Right atrium auricular region (tissue), 2 donors: ENCODE results near the gene UNC45A. TPM values are rescaled to one million over a fixed set of nuclear protein-coding genes. Genes with fewer than 3 reads are reported as not detected.

Experiments used
- DNase-seq: peaks from one replicate; pipeline ENCODE4 v3.0.0-alpha.2; 2019; ENCODE audit warnings: low spot score
- H3K27ac ChIP-seq, 2 donors: fragments of 200-600 bp; sonication (generic); 1 replicate in 1 of 2; 2 replicates in 1 of 2; pipeline ENCODE4 v1.5.1; 2016 to 2019
- H3K27me3 ChIP-seq, 2 donors: fragments of 200-600 bp; sonication (generic); one replicate each; pipeline versions ENCODE4 v1.5.1 to v1.6.0; 2017 to 2019
- H3K36me3 ChIP-seq: fragments of 200-600 bp; sonication (generic); one replicate; pipeline ENCODE4 v1.5.1; 2016
- H3K4me1 ChIP-seq, 2 donors: fragments of 200-600 bp; sonication (generic); one replicate each; pipeline versions ENCODE4 v1.5.1 to v1.6.0; 2017 to 2019
- H3K4me3 ChIP-seq, 2 donors: fragments of 200-600 bp; sonication (generic); 1 replicate in 1 of 2; 2 replicates in 1 of 2; pipeline ENCODE4 v1.5.1; 2017 to 2019; ENCODE audit warnings: mild to moderate bottlenecking in 1 of 2, moderate library complexity in 1 of 2
- H3K9me3 ChIP-seq, 2 donors: fragments of 200-600 bp; sonication (generic); one replicate each; pipeline ENCODE4 v1.5.1; 2019
- total RNA-seq, 2 donors: library from RNA; depleted of rRNA; stranded (reverse); fragments of >200 nt; gene quantifications; one replicate each; pipeline ENCODE4 v1.1.0, GENCODE V29; 2016
- TF ChIP-seq, protein P1 (sequence below), 2 donors: fragments of 200-600 bp; sonication (generic); IDR thresholded peaks; one replicate each; pipeline ENCODE4 v1.5.1; 2019; ENCODE audit warnings: antibody characterized with exemption in 2 of 2

The UNC45A gene
- total RNA-seq, 2 donors from 2014 or later, result 17.4 to 19.0 TPM

DNA sequence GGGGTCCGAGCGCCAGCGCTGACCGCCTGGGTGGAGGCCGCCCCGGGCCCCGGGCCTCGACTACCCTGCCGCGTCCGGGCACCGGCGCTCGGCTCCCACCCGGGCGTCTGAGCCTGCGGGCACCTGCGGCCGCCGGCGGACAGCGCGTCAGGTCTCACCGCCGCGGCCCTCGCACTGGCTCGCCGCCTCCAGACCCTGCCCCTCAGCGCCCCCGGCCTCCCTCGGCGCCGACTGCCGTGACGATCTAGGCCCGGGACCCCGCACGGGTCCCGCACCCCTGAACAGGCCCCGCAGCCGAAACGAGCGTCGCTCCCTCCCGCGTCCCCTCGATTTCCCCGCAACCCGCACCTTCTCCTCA lies 59.0 kb downstream of the UNC45A start:
- H3K4me3 ChIP-seq, result peak overlapping the region; percentile 83
- H3K27me3 ChIP-seq, result no peaks in the 10 kb centered on the region
- peak overlapping the region; percentile 88 to 89 for H3K27ac ChIP-seq
- DNase-seq, result no peak
- peaks cover 6% of the 10 kb centered on the region for H3K36me3 ChIP-seq
- no peaks in the 10 kb centered on the region for H3K9me3 ChIP-seq
- H3K4me1 ChIP-seq, result peaks cover 0 to 8% of the 10 kb centered on the region in 2 donors
- TF ChIP-seq, protein P1, sequence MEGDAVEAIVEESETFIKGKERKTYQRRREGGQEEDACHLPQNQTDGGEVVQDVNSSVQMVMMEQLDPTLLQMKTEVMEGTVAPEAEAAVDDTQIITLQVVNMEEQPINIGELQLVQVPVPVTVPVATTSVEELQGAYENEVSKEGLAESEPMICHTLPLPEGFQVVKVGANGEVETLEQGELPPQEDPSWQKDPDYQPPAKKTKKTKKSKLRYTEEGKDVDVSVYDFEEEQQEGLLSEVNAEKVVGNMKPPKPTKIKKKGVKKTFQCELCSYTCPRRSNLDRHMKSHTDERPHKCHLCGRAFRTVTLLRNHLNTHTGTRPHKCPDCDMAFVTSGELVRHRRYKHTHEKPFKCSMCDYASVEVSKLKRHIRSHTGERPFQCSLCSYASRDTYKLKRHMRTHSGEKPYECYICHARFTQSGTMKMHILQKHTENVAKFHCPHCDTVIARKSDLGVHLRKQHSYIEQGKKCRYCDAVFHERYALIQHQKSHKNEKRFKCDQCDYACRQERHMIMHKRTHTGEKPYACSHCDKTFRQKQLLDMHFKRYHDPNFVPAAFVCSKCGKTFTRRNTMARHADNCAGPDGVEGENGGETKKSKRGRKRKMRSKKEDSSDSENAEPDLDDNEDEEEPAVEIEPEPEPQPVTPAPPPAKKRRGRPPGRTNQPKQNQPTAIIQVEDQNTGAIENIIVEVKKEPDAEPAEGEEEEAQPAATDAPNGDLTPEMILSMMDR (IDR thresholded peaks at IDR 0.05), result no peak

- TF ChIP-seq, protein P1 (IDR thresholded peaks at IDR 0.05), result peak in 1 of 2 donors; percentile 17
Observed at GRCh38 chr15:90994417-90995311, 59.6 kb downstream of the UNC45A start, which contains the start of gene PRC1. Gene PRC1 (minus strand): TSS chr15:90994535. CDS start chr15:90994417, 118 bp downstream.

DNA sequence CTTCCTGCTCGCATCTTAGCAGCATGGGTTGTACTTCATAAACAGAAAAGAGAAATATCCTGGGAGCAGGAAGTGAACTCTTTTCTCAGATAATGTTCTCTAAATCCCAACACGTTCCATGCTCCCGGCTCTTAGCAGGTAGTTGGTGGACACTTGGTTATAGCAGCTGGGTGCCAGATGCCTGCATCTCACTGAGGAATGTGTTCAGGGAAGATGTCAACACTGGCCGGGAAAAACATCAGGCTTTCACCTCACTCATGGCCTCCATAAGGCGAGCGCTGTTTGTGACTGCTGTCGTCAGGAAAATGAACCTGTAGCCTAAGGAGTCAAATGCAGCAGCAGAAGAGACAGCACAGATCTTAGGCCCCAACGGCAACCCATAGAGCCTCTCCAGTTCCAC lies 63.7 kb downstream of the UNC45A start:
- peaks cover 0 to 2% of the 10 kb centered on the region in 2 donors for H3K4me1 ChIP-seq
- TF ChIP-seq, protein P1 (IDR thresholded peaks at IDR 0.05), result no peak
- H3K27ac ChIP-seq, result no peak overlapping the region
- H3K27me3 ChIP-seq, result no peaks in the 10 kb centered on the region
- peaks cover 29% of the 10 kb centered on the region for H3K36me3 ChIP-seq
- H3K9me3 ChIP-seq, result no peaks in the 10 kb centered on the region
- no peak overlapping the region for H3K4me3 ChIP-seq
- DNase-seq, result no peak

More at GRCh38 chr15:90994417-90995311, 59.6 kb downstream of the UNC45A start, which contains the start of gene PRC1:
- no peaks in the 10 kb centered on the region for H3K27me3 ChIP-seq
- H3K27ac ChIP-seq, result peak within 1 kb of the TSS; percentile 88 to 89
- peak; percentile 98 for DNase-seq
- H3K36me3 ChIP-seq, result peaks cover 12% of the 10 kb centered on the region
- H3K9me3 ChIP-seq, result no peaks in the 10 kb centered on the region
- peak within 1 kb of the TSS; percentile 83 for H3K4me3 ChIP-seq
- H3K4me1 ChIP-seq, result peaks cover 0 to 8% of the 10 kb centered on the region in 2 donors

- Histone ChIP-seq H3K4me3 (no peak overlapping the region), H3K4me1 (no peaks in the 10 kb centered on the region)
- DNase-seq, result no peak
Observed at GRCh38 chr15:91001209-91001608, 66.1 kb downstream of the UNC45A start.

More at GRCh38 chr15:91001209-91001608, 66.1 kb downstream of the UNC45A start:
- H3K27me3 ChIP-seq, result no peaks in the 10 kb centered on the region
- H3K9me3 ChIP-seq, result no peaks in the 10 kb centered on the region
- H3K27ac ChIP-seq, result no peak overlapping the region
- TF ChIP-seq, protein P1 (IDR thresholded peaks at IDR 0.05), result no peak
- H3K36me3 ChIP-seq, result peaks cover 53% of the 10 kb centered on the region

Other genes starting within 250 kb of the UNC45A start
- 10 to 100 TPM; 19.3 to 26.7 TPM for gene BLM, start 217.9 kb upstream of the UNC45A start, total RNA-seq
- gene FURIN, start 66.7 kb upstream of the UNC45A start, total RNA-seq, result 10 to 100 TPM; 57.1 to 82.8 TPM
- 10 to 100 TPM in 1 of 2 donors, 1 to 10 TPM in 1; 9.3 to 14.9 TPM for gene FES, start 50.8 kb upstream of the UNC45A start, total RNA-seq
- 10 to 100 TPM; 41.7 to 42.3 TPM for gene MAN2A2, start 32.0 kb upstream of the UNC45A start, total RNA-seq
- 10 to 100 TPM; 14.9 to 17.9 TPM for gene HDDC3, start 2.7 kb upstream of the UNC45A start, total RNA-seq
- 1 to 10 TPM; 6.8 to 9.5 TPM for gene RCCD1, start 19.6 kb downstream of the UNC45A start, total RNA-seq
- 10 to 100 TPM in 1 of 2 donors, 1 to 10 TPM in 1; 4.8 to 12.9 TPM for gene PRC1, start 59.2 kb downstream of the UNC45A start, total RNA-seq
- 1 to 10 TPM; 5.8 to 6.1 TPM for gene VPS33B, start 87.3 kb downstream of the UNC45A start, total RNA-seq
- gene SV2B, start 165.0 kb downstream of the UNC45A start, total RNA-seq, result under 1 TPM; 0.24 to 0.56 TPM